Spinal cord (tissue), 10 donors: ENCODE measurements around the gene SLC35B4. TPM values are rescaled to one million over a fixed set of nuclear protein-coding genes. Genes with fewer than 3 reads are reported as not detected.
A peak's percentile ranks its signal among the peaks of the same experiment; 100 is the strongest.

Experiments
- DNase-seq, 6 donors: peaks; one replicate each; pipeline versions ENCODE4 v3.0.0 to v3.0.0-alpha.2; 2013 to 2015; ENCODE audit warnings: low spot score in 6 of 6, low read depth in 4 of 6
- H3K27ac ChIP-seq: one replicate; pipeline ENCODE4 v1.5.1; 2013; ENCODE audit warnings: low read depth, low read length, control low read depth
- H3K27me3 ChIP-seq: one replicate; pipeline ENCODE4 v1.6.1; 2013; ENCODE audit warnings: low read length; ENCODE audit not compliant: control insufficient read depth, insufficient read depth
- H3K36me3 ChIP-seq: one replicate; pipeline ENCODE4 v1.6.1; 2013; ENCODE audit warnings: low read length; ENCODE audit not compliant: control insufficient read depth, insufficient read depth
- H3K4me1 ChIP-seq: one replicate; pipeline ENCODE4 v1.6.1; 2013; ENCODE audit warnings: low read length; ENCODE audit not compliant: control insufficient read depth, insufficient read depth
- H3K4me3 ChIP-seq: one replicate; pipeline ENCODE4 v1.5.1; 2013; ENCODE audit warnings: low read depth, low read length, control low read depth
- H3K9me3 ChIP-seq: one replicate; pipeline ENCODE4 v1.6.1; 2013; ENCODE audit warnings: low read length; ENCODE audit not compliant: control insufficient read depth, insufficient read depth
- WGBS: methylation state at CpG from one replicate; pipeline ENCODE4 v1.1.5; 2013; ENCODE audit warnings: missing lambda C conversion rate; ENCODE audit not compliant: insufficient coverage; 5-methylcytosine and 5-hydroxymethylcytosine counted together
- long read RNA-seq, 4 donors: transcript quantifications; one replicate each; lab custom pipeline, GENCODE V29; 2026
- polyA plus RNA-seq, 2 donors: library from polyadenylated mRNA; unstranded; fragments of 120-200 nt; gene quantifications; one replicate each; pipeline ENCODE4 v1.2.1, GENCODE V29; 2013; ENCODE audit not compliant: insufficient read length in 2 of 2
- total RNA-seq, 2 donors: library from RNA; depleted of rRNA in 1 of 2; stranded (reverse); fragments of 120-200 nt in 1 of 2; fragments of >200 nt in 1 of 2; gene quantifications; one replicate each; pipeline versions ENCODE4 v1.2.3 to v1.2.4, GENCODE V29; 2013 to 2014
- donor health status: healthy.

The SLC35B4 gene, protein sequence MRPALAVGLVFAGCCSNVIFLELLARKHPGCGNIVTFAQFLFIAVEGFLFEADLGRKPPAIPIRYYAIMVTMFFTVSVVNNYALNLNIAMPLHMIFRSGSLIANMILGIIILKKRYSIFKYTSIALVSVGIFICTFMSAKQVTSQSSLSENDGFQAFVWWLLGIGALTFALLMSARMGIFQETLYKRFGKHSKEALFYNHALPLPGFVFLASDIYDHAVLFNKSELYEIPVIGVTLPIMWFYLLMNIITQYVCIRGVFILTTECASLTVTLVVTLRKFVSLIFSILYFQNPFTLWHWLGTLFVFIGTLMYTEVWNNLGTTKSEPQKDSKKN
- total RNA-seq (10 to 100 TPM; 23.0 to 30.1 TPM), polyA plus RNA-seq (10 to 100 TPM; 20.4 to 23.6 TPM)
- long read RNA-seq, donor 1, full-length matches to known transcripts: 6 of 6 reads
- long read RNA-seq, donor 1, partial matches to known transcripts: 0 of 6 reads
- long read RNA-seq, donor 1, other reads (novel, unspliced or antisense): 0 of 6 reads
- long read RNA-seq, donor 2, full-length matches to known transcripts: 5 of 5 reads
- long read RNA-seq, donor 2, partial matches to known transcripts: 0 of 5 reads
- long read RNA-seq, donor 2, other reads (novel, unspliced or antisense): 0 of 5 reads
- long read RNA-seq, donor 3, full-length matches to known transcripts: 5 of 5 reads
- long read RNA-seq, donor 3, partial matches to known transcripts: 0 of 5 reads
- long read RNA-seq, donor 3, other reads (novel, unspliced or antisense): 0 of 5 reads
- long read RNA-seq, donor 4, full-length matches to known transcripts: 8 of 8 reads
- long read RNA-seq, donor 4, partial matches to known transcripts: 0 of 8 reads
- long read RNA-seq, donor 4, other reads (novel, unspliced or antisense): 0 of 8 reads

DNA sequence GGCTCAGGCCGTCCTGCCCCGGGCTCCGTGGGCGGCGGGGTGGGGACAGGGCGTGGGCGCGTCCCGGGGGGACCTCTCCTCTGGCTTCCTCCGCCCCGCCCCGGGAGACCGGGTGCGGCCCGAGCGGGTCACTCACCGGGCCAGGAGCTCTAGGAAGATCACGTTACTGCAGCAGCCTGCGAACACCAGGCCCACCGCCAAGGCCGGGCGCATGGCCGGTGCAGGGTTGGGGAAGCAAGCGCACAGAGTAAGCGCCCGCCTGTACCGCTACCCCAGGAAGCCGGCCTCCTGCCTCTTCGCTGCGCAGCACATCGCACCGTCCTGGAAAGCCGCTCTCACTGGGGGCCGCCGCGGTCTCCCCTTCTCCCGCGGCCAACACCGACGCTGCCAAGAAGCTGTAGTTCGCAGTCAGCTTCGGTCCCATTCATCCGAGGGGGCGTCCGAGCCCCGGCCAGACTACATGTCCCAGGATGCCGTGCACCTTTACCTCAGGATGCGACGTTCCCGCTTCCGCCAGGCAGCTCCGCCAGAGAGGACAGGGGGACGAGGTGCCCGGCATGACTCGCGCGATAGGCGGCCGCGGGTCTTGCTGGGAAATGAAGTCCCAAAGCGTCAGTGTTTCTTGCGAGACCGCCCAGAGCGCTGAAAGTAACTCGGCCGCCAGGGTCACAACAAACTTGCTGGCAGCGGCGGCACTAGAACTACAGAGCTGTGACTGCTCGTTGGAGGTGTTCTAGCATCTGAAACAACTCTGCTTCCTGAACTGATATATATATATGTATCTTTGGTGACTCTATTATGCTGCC, at the start of gene SLC35B4:
TSS of gene SLC35B4 (minus strand) at position 392 of the 806 bp plus-strand sequence. CDS start at position 213, 179 bp downstream.
- Histone ChIP-seq H3K27ac (peak within 1 kb of the TSS; percentile 84), H3K4me1 (no peaks in the 10 kb centered on the region), H3K27me3 (no peaks in the 10 kb centered on the region), H3K36me3 (no peaks in the 10 kb centered on the region), H3K9me3 (no peaks in the 10 kb centered on the region), H3K4me3 (peak within 1 kb of the TSS; percentile 96)
- DNase-seq: peak; percentile 86 to 99 (median 94)
- under 1% methylated on average over 68 of the region's 69 CpGs for WGBS

DNA sequence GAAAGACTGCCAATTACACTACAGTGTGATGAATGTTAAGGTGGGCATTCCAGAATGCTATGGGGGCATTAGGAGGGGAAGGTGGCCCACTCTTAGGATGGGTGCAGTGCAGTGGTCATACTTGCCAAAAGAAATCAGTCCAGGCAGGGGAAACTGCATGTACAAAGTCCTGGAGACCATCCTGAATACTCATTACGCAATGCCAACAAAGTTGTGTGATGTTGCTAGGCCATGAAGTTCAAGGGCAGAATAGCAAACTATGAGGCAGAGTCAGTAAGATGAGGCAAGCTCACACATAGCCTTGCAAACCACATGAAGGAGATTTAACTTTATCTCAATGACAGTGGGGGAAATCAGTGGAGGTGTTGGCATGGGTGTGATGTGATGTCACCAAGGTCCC, 49.8 kb upstream of the SLC35B4 start:
- no peaks in the 10 kb centered on the region for H3K27me3 ChIP-seq
- H3K4me1 ChIP-seq: no peaks in the 10 kb centered on the region
- DNase-seq: no peak
- H3K4me3 ChIP-seq: no peak overlapping the region
- 92% methylated on average over 1 of the region's 1 CpG for WGBS
- no peaks in the 10 kb centered on the region for H3K9me3 ChIP-seq
- no peaks in the 10 kb centered on the region for H3K36me3 ChIP-seq
- H3K27ac ChIP-seq: no peak overlapping the region

DNA sequence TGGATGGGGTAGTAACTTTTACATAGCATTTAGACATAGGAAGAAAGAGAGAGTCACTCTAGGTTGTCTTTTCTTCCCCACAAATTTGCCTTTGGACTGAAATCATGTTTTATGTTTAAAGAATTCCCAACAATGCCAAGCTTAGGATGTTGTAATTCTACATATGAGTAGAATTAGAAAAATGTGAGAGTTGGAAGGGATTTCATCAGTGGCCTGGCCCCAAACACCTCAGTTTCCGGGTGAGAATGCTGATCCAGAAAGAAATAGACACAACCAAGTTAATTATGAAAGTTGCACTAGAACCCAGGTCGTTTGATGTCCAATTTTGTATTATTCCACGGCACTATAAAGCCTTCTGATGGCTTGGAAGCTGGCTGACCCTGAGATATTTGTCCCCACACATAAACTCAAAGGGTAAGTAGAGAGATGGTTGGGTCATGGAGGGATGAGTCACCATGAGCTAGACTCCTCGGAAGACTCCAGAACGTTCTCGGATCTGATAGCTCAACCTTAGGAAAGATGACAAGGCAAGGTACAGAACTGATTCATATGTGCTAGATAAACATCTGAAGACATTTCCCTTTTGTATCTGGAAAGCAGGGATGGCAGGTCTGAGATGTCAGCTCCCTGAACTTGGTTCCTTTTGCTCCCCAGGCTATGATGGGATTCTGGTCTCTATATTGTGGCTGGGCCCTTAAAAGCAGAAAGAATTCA, 48.8 kb upstream of the SLC35B4 start:
- no peaks in the 10 kb centered on the region for H3K27me3 ChIP-seq
- 93% methylated on average over 3 of the region's 6 CpGs for WGBS
- DNase-seq: no peak
- no peaks in the 10 kb centered on the region for H3K9me3 ChIP-seq
- H3K4me3 ChIP-seq: no peak overlapping the region
- H3K36me3 ChIP-seq: no peaks in the 10 kb centered on the region
- no peak overlapping the region for H3K27ac ChIP-seq
- H3K4me1 ChIP-seq: no peaks in the 10 kb centered on the region

DNA sequence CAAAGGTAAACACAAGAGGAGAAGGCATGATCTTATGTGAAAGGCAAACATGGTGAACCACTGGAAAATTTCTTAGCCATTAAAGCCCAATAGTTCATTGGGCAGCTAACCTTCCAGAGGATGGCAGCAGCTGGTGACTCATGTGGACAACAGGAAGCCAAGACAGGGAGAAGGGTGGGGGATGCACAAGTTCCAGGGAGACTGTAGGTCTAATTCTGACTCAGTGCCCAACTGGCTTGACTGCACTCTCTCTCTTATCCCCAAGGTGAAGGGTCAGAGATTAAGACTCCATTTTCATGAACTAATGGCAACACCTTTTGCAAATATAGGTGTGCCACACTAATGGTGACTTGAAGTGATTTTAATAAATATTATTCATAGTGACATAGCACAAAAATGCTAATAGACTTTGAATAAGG, 47.9 kb upstream of the SLC35B4 start:
- DNase-seq: no peak
- no peak overlapping the region for H3K4me3 ChIP-seq
- H3K27ac ChIP-seq: no peak overlapping the region
- no peaks in the 10 kb centered on the region for H3K27me3 ChIP-seq
- H3K36me3 ChIP-seq: no peaks in the 10 kb centered on the region
- H3K4me1 ChIP-seq: no peaks in the 10 kb centered on the region
- no peaks in the 10 kb centered on the region for H3K9me3 ChIP-seq

DNA sequence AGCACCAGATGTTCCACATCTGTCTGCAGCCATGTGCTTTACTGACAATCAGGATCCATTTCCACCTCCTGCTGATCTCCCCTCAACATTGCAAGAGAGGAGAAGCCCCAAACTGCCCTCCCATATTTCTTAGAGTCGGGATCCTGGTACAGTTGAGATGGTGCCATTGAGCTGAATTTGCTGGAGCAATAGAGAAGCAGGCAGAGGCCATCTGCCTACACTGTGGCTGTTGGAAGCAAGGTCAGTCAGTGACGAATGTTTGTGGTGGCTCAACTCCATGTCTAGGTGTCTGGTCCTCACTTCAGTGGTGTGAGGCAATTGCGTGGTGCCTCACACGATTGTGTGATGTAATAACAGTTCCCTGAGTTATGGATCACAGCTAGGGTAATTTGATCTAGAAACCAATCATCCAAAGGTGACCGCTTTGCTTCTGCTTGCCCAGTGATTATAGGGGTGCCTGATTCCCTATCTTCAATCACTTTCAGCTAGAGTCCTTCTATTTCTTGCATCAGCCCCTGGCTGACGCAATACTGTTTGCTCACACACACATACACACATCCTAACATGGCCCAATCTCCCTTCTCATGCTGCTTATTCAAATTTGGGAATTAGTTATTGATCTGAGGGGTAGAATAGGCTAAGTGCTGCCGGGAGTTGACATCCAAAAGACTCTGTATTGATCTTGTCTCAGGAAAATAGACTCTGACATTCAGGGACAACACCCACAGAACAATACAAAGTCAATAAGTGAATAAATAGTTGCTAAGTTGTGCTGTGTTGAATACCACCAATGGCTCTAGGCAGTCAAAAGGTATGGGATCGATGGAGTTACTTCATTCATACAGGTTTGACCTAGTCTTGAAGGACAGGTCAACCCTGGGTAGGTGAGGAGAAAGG, 46.1 kb upstream of the SLC35B4 start:
- no peaks in the 10 kb centered on the region for H3K36me3 ChIP-seq
- H3K4me3 ChIP-seq: no peak overlapping the region
- H3K9me3 ChIP-seq: no peaks in the 10 kb centered on the region
- H3K27ac ChIP-seq: no peak overlapping the region
- WGBS: 63% methylated on average over 3 of the region's 8 CpGs
- no peaks in the 10 kb centered on the region for H3K27me3 ChIP-seq
- H3K4me1 ChIP-seq: no peaks in the 10 kb centered on the region
- DNase-seq: no peak

DNA sequence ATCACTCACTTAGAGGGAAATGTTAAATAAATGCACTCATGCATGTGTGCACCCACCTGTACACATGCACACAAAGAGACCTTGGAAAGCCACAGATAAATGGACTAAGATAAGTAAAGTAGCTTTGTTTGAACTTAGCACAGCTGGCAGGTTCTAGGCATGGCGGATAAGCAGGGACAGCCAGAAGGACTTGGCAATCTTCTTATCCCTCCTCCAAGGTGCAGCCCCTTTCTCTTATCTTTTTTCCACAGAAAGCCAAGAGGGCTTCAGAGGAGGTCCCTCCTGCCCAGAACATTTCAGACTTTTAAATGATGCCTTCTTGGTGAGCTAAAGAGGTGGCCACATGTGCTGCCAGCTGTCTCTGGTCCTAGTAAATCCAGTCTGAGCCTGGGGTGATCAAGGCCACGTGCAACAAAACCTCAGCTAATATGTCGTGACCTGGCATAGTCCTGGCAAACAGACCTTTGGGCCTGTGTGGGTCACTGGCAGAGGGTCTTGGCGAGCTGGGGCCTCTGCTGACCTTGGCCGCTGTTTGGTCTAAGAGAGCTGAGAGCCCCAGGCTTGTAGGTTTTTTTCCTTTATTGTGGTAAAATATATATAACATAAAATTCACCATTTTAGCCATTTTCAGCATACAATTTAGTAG, 43.2 kb upstream of the SLC35B4 start:
- WGBS: 58% methylated on average over 2 of the region's 5 CpGs

DNA sequence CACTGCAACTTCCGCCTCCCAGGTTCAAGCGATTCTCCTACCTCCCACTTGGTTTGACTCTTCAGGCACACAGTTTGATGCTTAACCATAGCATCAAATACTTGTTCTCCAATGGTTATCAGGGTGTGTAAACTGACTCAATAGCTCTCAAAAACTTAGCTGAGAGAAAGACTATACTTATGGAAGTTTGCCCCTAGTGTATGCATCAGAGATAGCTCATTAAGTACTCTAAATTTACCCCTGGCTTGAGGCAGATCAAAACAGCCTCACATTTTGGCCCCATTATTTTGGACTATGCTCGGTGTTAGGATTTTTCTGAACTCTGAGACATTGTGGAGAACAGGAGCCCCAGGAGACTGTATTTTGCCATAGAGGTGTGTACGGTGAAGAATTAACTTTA, 40.8 kb upstream of the SLC35B4 start:
- no peaks in the 10 kb centered on the region for H3K27me3 ChIP-seq
- DNase-seq: no peak
- WGBS: no CpG with 5 or more reads among the region's 4 CpGs
- no peak overlapping the region for H3K4me3 ChIP-seq
- no peak overlapping the region for H3K27ac ChIP-seq
- H3K9me3 ChIP-seq: no peaks in the 10 kb centered on the region
- no peaks in the 10 kb centered on the region for H3K36me3 ChIP-seq
- peaks cover 5% of the 10 kb centered on the region for H3K4me1 ChIP-seq

More for the DNA sequence above, 43.2 kb upstream of the SLC35B4 start:
- no peak overlapping the region for H3K27ac ChIP-seq
- H3K9me3 ChIP-seq: no peaks in the 10 kb centered on the region
- H3K4me3 ChIP-seq: no peak overlapping the region
- no peaks in the 10 kb centered on the region for H3K27me3 ChIP-seq
- DNase-seq: no peak
- H3K4me1 ChIP-seq: peaks cover 5% of the 10 kb centered on the region
- H3K36me3 ChIP-seq: no peaks in the 10 kb centered on the region

DNA sequence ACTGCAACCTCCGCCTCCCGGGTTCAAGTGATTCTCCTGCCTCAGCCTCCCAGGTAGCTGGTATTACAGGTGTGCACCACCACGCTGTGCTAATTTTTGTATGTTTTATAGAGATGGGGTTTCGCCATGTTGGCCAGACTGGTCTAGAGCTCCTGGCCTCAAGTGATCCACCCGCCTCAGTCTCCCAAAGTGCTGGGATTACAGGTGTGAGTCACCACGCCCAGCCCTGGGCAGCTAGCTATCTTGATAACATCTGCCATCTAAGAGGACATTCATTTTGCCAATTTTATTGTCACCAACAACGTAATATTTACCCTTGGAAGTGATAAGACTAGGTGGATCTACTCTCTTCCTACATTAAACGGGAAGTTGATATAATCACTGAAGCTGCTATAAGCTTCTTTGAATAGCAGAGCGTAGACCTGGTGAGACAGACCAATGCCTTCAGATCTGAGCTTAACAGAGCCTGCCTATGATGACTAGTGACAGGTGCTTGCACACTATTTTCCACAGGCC, 39.7 kb upstream of the SLC35B4 start:
- 72% methylated on average over 5 of the region's 9 CpGs for WGBS
- Histone ChIP-seq H3K27me3 (no peaks in the 10 kb centered on the region), H3K27ac (no peak overlapping the region), H3K4me1 (peaks cover 5% of the 10 kb centered on the region), H3K4me3 (no peak overlapping the region), H3K9me3 (no peaks in the 10 kb centered on the region), H3K36me3 (no peaks in the 10 kb centered on the region)
- DNase-seq: no peak
